ENCODE measurements around the gene SLC4A4.

SLC4A4 gene

GRCh38 chr4:71449878-71450277 is 111.1 kb downstream of the SLC4A4 start:
- TF ChIP-seq YY1 (IDR thresholded peaks at IDR 0.05; ENCODE audit: low read depth), result no peak
- no peak for TF ChIP-seq EGR1 (IDR thresholded peaks at IDR 0.05)
- no peak for TF ChIP-seq EP300 (IDR thresholded peaks at IDR 0.05; ENCODE audit: borderline replicate concordance)
- TF ChIP-seq TEAD4 (IDR thresholded peaks at IDR 0.05), result no peak
- no peak for TF ChIP-seq ZBTB7A (IDR thresholded peaks at IDR 0.05; ENCODE audit: low read depth)
- TF ChIP-seq TCF12 (IDR thresholded peaks at IDR 0.05; ENCODE audit: low read depth), result no peak
- TF ChIP-seq NFIC (IDR thresholded peaks at IDR 0.05), result no peak
- TF ChIP-seq REST (IDR thresholded peaks at IDR 0.05; ENCODE audit: low read depth), result no peak
- no peak for TF ChIP-seq CREB1 (IDR thresholded peaks at IDR 0.05; ENCODE audit: low read depth)
- no peak for TF ChIP-seq RAD21 (IDR thresholded peaks at IDR 0.05; ENCODE audit: low read depth)
- TF ChIP-seq USF1 (IDR thresholded peaks at IDR 0.05), result no peak
- no peak for TF ChIP-seq CEBPB (IDR thresholded peaks at IDR 0.05)
- TF ChIP-seq TAF1 (IDR thresholded peaks at IDR 0.05; ENCODE audit: low read depth), result no peak
- no peak for TF ChIP-seq MAX (IDR thresholded peaks at IDR 0.05)
- TF ChIP-seq FOXM1 (IDR thresholded peaks at IDR 0.05; ENCODE audit: borderline replicate concordance, low read depth), result no peak

- no peak for TF ChIP-seq MAX (IDR thresholded peaks at IDR 0.05)
- no peak for TF ChIP-seq CEBPB (IDR thresholded peaks at IDR 0.05)
- no peak for TF ChIP-seq TCF12 (IDR thresholded peaks at IDR 0.05; ENCODE audit: low read depth)
- no peak for TF ChIP-seq USF1 (IDR thresholded peaks at IDR 0.05)
- no peak for TF ChIP-seq TAF1 (IDR thresholded peaks at IDR 0.05; ENCODE audit: low read depth)
- TF ChIP-seq CREB1 (IDR thresholded peaks at IDR 0.05; ENCODE audit: low read depth), result no peak
- TF ChIP-seq ZBTB7A (IDR thresholded peaks at IDR 0.05; ENCODE audit: low read depth), result no peak
- TF ChIP-seq REST (IDR thresholded peaks at IDR 0.05; ENCODE audit: low read depth), result no peak
- TF ChIP-seq RAD21 (IDR thresholded peaks at IDR 0.05; ENCODE audit: low read depth), result no peak
- TF ChIP-seq EGR1 (IDR thresholded peaks at IDR 0.05), result no peak
- TF ChIP-seq NFIC (IDR thresholded peaks at IDR 0.05), result no peak
- no peak for TF ChIP-seq EP300 (IDR thresholded peaks at IDR 0.05; ENCODE audit: borderline replicate concordance)
- no peak for TF ChIP-seq FOXM1 (IDR thresholded peaks at IDR 0.05; ENCODE audit: borderline replicate concordance, low read depth)
- TF ChIP-seq YY1 (IDR thresholded peaks at IDR 0.05; ENCODE audit: low read depth), result no peak
- TF ChIP-seq TEAD4 (IDR thresholded peaks at IDR 0.05), result no peak
These were observed 114.7 kb downstream of the SLC4A4 start for GRCh38 chr4:71453531-71453930.

GRCh38 chr4:71456841-71457240 is 118.0 kb downstream of the SLC4A4 start:
- no peak for TF ChIP-seq RAD21 (IDR thresholded peaks at IDR 0.05; ENCODE audit: low read depth)
- TF ChIP-seq YY1 (IDR thresholded peaks at IDR 0.05; ENCODE audit: low read depth), result no peak
- no peak for TF ChIP-seq EGR1 (IDR thresholded peaks at IDR 0.05)
- TF ChIP-seq REST (IDR thresholded peaks at IDR 0.05; ENCODE audit: low read depth), result no peak
- TF ChIP-seq CEBPB (IDR thresholded peaks at IDR 0.05), result no peak
- no peak for TF ChIP-seq TCF12 (IDR thresholded peaks at IDR 0.05; ENCODE audit: low read depth)
- TF ChIP-seq ZBTB7A (IDR thresholded peaks at IDR 0.05; ENCODE audit: low read depth), result no peak
- TF ChIP-seq CREB1 (IDR thresholded peaks at IDR 0.05; ENCODE audit: low read depth), result no peak
- TF ChIP-seq TEAD4 (IDR thresholded peaks at IDR 0.05), result no peak
- no peak for TF ChIP-seq NFIC (IDR thresholded peaks at IDR 0.05)
- no peak for TF ChIP-seq TAF1 (IDR thresholded peaks at IDR 0.05; ENCODE audit: low read depth)
- no peak for TF ChIP-seq FOXM1 (IDR thresholded peaks at IDR 0.05; ENCODE audit: borderline replicate concordance, low read depth)
- TF ChIP-seq EP300 (IDR thresholded peaks at IDR 0.05; ENCODE audit: borderline replicate concordance), result no peak
- no peak for TF ChIP-seq USF1 (IDR thresholded peaks at IDR 0.05)
- TF ChIP-seq MAX (IDR thresholded peaks at IDR 0.05), result no peak
